GM23338 (cell line): ENCODE results near the gene IPO13.

Source experiments
- CREB1 ChIP-seq: fragments of 250-450 bp; sonication (Bioruptor Pico); IDR thresholded peaks from 2 replicates; pipeline ENCODE4 v1.5.0; 2020; ENCODE audit warnings: low read depth, mild to moderate bottlenecking, moderate library complexity
- EZH2 ChIP-seq: fragments of 200-600 bp; sonication (generic); IDR thresholded peaks from one replicate; pipeline ENCODE4 v1.8.0; 2017; ENCODE audit warnings: antibody characterized with exemption, mild to moderate bottlenecking, low read depth; ENCODE audit not compliant: unreplicated experiment
- EZH2phosphoT487 ChIP-seq: fragments of 200-600 bp; sonication (generic); IDR thresholded peaks from one replicate; pipeline ENCODE4 v1.8.1; 2018; ENCODE audit warnings: antibody characterized with exemption; ENCODE audit not compliant: unreplicated experiment
- POLR2AphosphoS5 ChIP-seq: IDR thresholded peaks from 2 replicates; pipeline ENCODE4 v1.6.1; 2016; ENCODE audit warnings: antibody characterized with exemption, low read depth
- ZNF114 ChIP-seq: fragments of 250-450 bp; sonication (Bioruptor Pico); IDR thresholded peaks from 2 replicates; pipeline ENCODE4 v1.5.0; 2020; ENCODE audit warnings: mild to moderate bottlenecking, moderate library complexity
- TF ChIP-seq, protein P1 (sequence below), 2 experiments: fragments of 200-600 bp in 1 of 2; sonication (generic) in 1 of 2; conservative IDR thresholded peaks; 2 replicates each; pipeline versions ENCODE4 v1.5.1 to v1.6.1; 2016 to 2017; ENCODE audit warnings: antibody characterized with exemption in 2 of 2, low read depth in 2 of 2, mild to moderate bottlenecking in 2 of 2, moderate library complexity in 1 of 2
- TF ChIP-seq, protein P2 (sequence below): IDR thresholded peaks from one replicate; pipeline ENCODE4 v1.6.1; 2018; ENCODE audit warnings: antibody characterized with exemption; ENCODE audit not compliant: unreplicated experiment

DNA sequence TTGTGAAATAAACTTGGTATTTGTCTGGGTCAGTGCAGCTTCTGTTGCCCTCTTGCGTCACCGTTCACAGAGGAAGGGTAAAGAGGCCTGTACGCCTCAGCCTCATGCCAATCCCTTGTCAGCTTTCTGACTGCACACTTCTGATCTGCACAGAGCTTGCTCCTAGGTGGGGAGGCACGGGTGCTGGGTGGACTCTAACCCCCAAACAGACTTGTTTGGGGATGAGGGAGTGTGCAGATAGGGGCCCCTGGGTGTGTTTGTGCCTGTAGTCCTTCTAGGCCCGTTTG is 31.5 kb downstream of the IPO13 start:
- TF ChIP-seq POLR2AphosphoS5 = no peak; the same call in 1 of the 2 replicates
- TF ChIP-seq, protein P1, sequence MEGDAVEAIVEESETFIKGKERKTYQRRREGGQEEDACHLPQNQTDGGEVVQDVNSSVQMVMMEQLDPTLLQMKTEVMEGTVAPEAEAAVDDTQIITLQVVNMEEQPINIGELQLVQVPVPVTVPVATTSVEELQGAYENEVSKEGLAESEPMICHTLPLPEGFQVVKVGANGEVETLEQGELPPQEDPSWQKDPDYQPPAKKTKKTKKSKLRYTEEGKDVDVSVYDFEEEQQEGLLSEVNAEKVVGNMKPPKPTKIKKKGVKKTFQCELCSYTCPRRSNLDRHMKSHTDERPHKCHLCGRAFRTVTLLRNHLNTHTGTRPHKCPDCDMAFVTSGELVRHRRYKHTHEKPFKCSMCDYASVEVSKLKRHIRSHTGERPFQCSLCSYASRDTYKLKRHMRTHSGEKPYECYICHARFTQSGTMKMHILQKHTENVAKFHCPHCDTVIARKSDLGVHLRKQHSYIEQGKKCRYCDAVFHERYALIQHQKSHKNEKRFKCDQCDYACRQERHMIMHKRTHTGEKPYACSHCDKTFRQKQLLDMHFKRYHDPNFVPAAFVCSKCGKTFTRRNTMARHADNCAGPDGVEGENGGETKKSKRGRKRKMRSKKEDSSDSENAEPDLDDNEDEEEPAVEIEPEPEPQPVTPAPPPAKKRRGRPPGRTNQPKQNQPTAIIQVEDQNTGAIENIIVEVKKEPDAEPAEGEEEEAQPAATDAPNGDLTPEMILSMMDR (conservative IDR thresholded peaks at IDR 0.05; ENCODE audit: low read depth in 2 of 2) = no peak
- no peak for TF ChIP-seq ZNF114 (CRISPR knock-in tag)
- TF ChIP-seq EZH2phosphoT487 = no peak
- no peak for TF ChIP-seq CREB1
- TF ChIP-seq, protein P2, sequence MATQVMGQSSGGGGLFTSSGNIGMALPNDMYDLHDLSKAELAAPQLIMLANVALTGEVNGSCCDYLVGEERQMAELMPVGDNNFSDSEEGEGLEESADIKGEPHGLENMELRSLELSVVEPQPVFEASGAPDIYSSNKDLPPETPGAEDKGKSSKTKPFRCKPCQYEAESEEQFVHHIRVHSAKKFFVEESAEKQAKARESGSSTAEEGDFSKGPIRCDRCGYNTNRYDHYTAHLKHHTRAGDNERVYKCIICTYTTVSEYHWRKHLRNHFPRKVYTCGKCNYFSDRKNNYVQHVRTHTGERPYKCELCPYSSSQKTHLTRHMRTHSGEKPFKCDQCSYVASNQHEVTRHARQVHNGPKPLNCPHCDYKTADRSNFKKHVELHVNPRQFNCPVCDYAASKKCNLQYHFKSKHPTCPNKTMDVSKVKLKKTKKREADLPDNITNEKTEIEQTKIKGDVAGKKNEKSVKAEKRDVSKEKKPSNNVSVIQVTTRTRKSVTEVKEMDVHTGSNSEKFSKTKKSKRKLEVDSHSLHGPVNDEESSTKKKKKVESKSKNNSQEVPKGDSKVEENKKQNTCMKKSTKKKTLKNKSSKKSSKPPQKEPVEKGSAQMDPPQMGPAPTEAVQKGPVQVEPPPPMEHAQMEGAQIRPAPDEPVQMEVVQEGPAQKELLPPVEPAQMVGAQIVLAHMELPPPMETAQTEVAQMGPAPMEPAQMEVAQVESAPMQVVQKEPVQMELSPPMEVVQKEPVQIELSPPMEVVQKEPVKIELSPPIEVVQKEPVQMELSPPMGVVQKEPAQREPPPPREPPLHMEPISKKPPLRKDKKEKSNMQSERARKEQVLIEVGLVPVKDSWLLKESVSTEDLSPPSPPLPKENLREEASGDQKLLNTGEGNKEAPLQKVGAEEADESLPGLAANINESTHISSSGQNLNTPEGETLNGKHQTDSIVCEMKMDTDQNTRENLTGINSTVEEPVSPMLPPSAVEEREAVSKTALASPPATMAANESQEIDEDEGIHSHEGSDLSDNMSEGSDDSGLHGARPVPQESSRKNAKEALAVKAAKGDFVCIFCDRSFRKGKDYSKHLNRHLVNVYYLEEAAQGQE = no peak
- TF ChIP-seq EZH2 = no peak
